Omental fat pad (tissue), 4 donors: ENCODE measurements around the gene ONECUT3. TPM values are rescaled to one million over a fixed set of nuclear protein-coding genes. Genes with fewer than 3 reads are reported as not detected.

Experiments
- ATAC-seq: fragments of 150-250 bp; one replicate; pipeline ENCODE4 v1.9.1; 2016; ENCODE audit warnings: mild to moderate bottlenecking, moderate library complexity; ENCODE audit not compliant: low FRiP score
- DNase-seq: peaks from one replicate; pipeline ENCODE4 v3.0.0-alpha.2; 2019; ENCODE audit warnings: low spot score
- total RNA-seq, 4 donors: library from RNA; depleted of rRNA; stranded (reverse); fragments of >200 nt; gene quantifications; one replicate each; pipeline ENCODE4 v1.1.0, GENCODE V29; 2016
- TF ChIP-seq, protein P1 (sequence below), 3 donors: fragments of 450-650 bp; IDR thresholded peaks; one replicate each; pipeline ENCODE4 v1.5.1; 2016 to 2017; ENCODE audit warnings: antibody characterized with exemption in 3 of 3, mild to moderate bottlenecking in 3 of 3, moderate library complexity in 2 of 3

Gene ONECUT3
- total RNA-seq, 4 donors from 2014 or later: not detected

DNA sequence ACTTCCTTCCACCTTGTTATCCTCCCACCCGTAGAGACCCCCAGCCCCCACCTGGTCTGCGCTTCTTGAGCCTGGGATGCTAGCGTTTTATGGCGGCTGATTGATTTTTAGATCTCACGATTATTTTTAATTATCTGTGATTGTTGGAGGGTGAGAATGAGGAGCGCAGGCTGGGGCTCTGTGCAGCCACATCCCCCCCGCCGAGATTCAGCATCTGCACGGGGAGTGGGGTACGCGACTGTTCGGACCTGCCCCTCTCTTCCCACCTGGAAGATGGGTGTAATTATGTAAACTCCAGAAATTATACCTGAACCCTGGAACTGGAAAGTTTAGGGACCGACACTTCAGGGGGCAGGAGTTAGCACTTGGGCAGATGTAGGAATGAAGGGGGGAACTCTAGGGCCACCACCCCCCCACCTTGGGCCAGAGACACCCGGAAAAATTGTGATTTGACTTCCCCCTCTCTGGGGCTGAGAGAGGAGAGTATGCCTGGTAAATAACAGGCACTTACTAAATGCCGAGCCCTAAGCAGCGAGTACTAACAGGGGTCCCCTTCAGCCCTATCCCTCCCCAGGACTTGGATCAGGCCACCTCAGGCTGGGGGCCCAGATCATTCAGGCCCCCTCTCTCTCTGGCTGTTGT is 1.8 kb upstream of the ONECUT3 start:
- ATAC-seq (no peak), DNase-seq (no peak)
- TF ChIP-seq, protein P1, sequence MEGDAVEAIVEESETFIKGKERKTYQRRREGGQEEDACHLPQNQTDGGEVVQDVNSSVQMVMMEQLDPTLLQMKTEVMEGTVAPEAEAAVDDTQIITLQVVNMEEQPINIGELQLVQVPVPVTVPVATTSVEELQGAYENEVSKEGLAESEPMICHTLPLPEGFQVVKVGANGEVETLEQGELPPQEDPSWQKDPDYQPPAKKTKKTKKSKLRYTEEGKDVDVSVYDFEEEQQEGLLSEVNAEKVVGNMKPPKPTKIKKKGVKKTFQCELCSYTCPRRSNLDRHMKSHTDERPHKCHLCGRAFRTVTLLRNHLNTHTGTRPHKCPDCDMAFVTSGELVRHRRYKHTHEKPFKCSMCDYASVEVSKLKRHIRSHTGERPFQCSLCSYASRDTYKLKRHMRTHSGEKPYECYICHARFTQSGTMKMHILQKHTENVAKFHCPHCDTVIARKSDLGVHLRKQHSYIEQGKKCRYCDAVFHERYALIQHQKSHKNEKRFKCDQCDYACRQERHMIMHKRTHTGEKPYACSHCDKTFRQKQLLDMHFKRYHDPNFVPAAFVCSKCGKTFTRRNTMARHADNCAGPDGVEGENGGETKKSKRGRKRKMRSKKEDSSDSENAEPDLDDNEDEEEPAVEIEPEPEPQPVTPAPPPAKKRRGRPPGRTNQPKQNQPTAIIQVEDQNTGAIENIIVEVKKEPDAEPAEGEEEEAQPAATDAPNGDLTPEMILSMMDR (IDR thresholded peaks at IDR 0.05): no peak

DNA sequence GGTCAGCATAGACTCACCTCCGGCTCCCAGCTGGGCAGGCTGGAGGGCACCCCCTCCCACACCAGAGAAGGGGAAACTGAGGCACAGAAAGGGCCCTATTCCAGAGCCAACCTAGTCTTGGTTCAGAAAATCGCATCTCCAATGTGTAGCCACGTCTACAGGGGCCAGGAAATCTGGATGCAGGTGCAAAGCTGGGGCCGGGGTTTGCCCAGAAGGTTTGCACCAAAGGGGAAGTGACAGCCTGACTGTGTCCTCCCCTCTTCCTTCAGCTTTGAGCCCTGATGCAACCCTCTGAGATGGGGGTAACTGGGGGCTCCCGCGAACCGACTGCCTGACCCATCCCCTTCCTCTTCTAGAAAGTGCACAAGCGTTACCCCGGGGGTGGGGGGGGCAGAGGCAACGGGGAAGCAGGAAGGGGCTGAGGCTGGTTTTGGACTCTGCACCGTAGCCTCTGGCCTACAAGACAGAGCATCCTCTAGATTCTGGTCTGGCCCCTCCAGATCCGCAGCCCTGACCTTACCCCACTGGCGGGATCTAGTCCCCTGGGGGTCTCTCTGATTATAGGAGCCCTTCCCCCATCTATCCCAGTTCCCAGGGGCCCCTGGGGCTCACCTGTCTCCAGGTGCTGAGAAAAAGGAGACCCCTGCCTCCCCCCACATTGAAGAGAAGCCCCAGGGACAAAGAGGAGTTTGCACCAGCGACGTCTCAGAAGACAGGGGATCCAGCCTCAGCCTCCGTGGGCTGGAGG is 1.1 kb upstream of the ONECUT3 start:
- ATAC-seq (no peak), DNase-seq (no peak)
- TF ChIP-seq, protein P1 (IDR thresholded peaks at IDR 0.05): no peak

DNA sequence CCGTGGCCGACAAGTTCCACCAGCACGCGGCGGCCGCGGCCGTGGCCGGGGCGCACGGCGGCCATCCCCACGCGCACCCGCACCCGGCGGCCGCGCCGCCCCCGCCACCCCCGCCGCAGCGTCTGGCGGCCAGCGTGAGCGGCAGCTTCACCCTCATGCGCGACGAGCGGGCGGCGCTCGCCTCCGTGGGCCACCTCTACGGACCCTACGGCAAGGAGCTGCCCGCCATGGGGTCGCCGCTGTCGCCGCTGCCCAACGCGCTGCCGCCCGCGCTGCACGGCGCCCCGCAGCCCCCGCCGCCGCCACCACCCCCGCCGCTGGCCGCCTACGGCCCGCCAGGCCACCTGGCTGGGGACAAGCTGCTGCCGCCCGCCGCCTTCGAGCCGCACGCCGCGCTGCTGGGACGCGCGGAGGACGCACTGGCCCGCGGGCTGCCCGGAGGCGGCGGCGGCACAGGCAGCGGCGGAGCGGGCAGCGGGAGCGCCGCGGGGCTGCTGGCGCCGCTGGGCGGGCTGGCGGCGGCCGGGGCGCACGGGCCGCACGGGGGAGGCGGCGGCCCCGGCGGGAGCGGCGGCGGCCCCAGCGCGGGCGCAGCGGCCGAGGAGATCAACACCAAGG is 821 bp downstream of the ONECUT3 start:
- DNase-seq (no peak), ATAC-seq (no peak)
- TF ChIP-seq, protein P1 (IDR thresholded peaks at IDR 0.05): no peak

DNA sequence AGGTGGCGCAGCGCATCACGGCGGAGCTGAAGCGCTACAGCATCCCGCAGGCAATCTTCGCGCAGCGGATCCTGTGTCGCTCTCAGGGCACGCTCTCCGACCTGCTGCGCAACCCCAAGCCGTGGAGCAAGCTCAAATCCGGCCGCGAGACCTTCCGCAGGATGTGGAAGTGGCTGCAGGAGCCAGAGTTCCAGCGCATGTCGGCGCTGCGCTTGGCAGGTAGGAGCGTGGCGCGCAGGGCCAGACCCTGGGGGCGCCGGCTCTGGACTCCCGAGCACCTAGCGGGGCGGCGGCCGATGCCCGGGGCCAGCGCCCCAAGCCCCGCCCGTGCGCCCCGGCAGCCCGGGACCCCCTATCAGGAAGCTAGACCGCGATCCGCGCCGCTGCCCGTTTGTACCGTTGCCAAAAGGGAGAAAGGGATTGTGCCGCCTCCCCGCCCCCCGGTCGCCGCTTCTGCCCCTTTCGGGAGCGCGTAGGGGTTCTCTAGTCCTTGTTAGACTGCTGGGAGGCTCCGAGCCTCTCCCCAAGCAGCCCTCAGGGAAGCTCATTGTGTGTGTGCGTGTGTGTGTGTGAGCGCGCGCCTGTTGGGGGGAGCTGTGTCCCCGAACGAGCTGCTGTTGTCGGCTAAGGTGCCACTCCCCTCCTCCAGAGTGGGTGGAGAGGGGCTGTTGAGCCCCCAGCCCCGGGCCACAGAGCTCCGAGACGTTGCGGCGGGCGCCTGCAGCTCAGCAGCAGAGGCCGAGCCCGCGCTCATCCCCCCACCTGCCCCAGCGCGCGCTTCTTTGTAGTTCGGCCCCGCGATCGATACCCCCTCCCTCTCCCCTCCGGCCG is 1.5 kb downstream of the ONECUT3 start:
- ATAC-seq: no peak
- TF ChIP-seq, protein P1 (IDR thresholded peaks at IDR 0.05): no peak
- DNase-seq: no peak

DNA sequence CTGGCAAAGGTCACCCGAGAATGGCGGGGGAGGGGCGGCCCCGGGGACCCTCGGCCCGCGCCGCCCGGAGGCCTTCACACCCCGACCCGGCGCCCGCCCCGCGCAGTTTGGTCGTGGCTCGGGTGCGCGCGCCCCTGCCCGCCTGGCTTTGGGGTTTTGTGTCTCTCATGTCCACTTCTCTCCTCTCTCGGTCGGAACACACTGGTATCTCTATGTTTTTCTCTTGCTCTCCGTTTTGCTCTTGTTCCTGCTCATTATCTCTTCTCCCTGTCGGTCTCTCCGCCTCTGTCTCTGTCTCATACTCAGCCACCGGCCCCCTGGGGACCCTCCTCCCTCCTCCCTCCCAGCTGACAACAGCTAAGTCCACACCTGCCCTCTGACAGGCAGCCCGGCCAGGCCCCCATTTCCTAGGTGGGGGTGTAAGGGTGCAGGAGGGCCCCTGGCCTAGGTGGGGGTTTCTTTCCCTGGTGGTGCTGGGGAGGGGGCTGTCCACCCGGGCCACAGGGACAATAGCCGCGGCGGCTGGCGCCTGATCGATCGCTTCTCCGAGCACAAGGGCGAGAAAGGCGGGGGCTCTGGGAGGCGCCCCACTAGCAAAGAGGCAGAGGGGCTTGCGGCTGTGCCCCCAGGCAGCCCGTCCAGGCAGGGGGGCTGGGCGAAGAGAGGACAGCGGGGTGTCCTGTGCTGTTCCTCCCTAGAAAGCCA is 2.3 kb downstream of the ONECUT3 start:
- DNase-seq: no peak
- TF ChIP-seq, protein P1 (IDR thresholded peaks at IDR 0.05): no peak
- no peak for ATAC-seq

DNA sequence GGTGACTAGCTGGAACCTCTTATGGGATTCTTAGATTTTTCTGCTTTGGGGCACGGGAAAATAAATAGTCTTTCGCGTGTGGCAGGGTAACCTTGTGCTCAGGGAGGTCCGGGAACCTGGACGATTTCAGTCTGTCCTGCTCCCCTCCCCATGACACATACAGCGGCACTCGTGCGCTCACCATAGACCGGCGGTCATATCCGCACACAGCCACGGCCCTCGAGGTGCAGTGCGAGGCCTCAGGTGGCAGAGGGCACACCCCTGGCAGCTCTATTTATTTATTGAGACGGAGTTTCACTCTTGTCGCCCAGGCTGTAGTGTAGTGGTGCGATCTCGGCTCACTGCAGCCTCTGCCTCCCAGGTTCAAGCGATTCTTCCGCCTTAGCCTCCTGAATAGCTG is 3.0 kb downstream of the ONECUT3 start:
- TF ChIP-seq, protein P1 (IDR thresholded peaks at IDR 0.05): no peak
- ATAC-seq (no peak), DNase-seq (no peak)
